CD4-positive, alpha-beta T cell treated with Interleukin-17A for 1 hour (primary cell): ENCODE data around the gene MCM9.
"Not testable (repeated sequence)": the region's sequence is repeated elsewhere in the genome, so short reads cannot be mapped to it uniquely, and the experiment has no call there.

ENCODE experiments used
- DNase-seq: peaks from one replicate; pipeline ENCODE4 v3.0.0-alpha.2; 2020

Gene MCM9

GRCh38 chr6:118893064-118893806 is 41.7 kb downstream of the MCM9 start:
- peak; percentile 82 for DNase-seq

- DNase-seq: peak; percentile 45
Observed at GRCh38 chr6:118892355-118892991, 42.5 kb downstream of the MCM9 start.

DNA sequence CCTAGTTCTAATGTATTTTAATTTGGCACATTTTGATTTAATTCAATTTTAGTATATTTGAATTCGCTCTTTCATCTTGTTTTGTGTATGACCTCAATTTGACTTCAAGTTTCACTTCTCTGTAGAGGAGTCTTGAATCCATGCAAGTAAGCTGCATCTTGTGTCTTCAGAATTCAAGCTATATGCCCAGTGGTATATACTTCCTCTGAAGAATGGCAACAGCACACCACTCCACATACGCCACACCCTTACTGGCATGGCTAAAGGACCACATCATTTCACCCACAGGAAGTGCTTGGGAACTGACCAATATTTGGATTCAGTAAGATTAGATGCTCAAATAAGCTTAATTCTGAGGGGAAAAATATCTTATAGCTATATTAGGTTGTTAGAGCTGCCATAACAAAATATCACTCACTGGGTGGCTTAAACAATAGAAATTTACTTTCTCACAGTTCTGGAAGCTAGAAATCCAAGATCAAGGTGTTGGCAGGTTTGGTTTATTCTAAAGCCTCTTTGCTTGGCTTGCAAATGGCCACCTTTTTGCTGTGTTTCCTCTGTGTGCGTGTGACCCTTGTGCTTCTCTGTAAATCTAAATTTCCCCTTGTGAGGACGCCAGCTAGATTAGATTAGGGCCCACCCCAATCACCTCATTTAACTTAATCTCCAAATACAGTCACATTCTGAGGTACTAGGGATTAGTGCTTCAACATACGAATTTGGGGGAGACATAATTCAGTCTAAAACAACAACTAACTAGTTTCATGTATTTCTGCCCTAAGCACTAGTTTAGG is 43.8 kb downstream of the MCM9 start:
- DNase-seq: peak; percentile 35

- DNase-seq: peak; percentile 30
Observed at GRCh38 chr6:118889163-118889562, 45.8 kb downstream of the MCM9 start.

DNA sequence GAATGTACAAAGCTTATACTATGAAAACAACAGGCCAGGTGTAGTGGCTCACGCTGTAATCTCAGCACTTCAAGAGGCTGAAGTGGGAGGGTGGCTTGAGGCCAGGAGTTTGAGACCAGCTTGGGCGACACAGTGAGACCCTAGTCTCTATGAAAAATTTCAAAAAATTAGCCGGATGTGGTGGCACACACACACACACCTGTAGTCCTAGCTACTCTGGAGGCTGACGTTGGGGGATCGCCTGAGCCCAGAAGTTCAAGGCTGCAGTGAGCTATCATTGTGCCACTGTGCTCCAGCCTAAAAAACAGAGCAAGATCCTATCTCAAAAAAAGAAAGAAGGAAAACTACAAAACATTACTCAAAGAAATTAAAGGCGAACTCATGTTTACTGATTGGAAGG is 48.3 kb downstream of the MCM9 start:
- DNase-seq: peak; percentile 15

DNA sequence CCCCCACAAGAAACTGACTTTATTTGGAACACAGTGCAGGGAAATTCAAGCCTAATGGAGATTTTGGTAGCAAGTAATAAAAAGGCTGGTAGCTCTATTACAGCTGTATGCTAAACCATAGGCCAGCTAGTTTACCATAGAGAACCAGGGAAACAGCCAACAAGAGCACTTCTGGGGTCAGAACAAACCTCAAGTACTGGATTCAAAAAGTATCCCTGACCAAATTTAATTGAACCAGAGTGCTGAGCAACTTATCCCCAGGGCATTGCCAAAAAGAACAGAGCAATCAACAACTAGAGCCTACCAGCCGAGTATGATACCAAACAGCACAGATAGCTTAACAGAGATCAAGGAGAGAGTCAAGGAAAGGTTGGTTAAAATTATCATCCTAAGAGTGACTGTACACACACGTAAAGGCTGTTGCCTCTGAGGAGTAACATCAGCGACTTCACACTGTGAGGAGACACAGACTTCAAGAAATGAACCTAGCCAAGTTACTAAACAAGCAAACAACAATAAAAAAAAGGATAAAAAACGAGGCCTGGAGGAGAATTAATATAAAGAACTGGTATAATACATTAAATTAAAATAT is 52.5 kb downstream of the MCM9 start:
- no peak for DNase-seq

GRCh38 chr6:118881440-118882313 is 53.3 kb downstream of the MCM9 start:
- DNase-seq: no peak

DNA sequence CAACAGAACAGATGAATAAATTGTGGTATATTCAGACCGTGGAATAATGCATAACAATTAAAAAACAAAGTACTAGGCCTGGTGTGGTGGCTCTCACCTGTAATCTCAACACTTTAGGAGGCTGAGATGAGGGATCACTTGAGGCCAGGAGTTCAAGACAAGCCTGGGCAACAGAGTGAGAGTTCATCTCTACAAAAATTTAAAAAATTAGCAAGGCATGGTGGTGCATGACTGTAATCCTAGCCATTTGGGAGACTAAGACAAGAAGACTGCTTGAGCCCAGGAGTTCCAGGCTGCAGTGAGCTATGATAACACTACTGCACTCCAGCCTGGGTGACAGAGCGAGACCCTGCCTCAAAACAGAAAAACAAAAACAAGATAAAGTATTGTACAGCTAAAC is 57.2 kb downstream of the MCM9 start:
- DNase-seq: no peak

DNA sequence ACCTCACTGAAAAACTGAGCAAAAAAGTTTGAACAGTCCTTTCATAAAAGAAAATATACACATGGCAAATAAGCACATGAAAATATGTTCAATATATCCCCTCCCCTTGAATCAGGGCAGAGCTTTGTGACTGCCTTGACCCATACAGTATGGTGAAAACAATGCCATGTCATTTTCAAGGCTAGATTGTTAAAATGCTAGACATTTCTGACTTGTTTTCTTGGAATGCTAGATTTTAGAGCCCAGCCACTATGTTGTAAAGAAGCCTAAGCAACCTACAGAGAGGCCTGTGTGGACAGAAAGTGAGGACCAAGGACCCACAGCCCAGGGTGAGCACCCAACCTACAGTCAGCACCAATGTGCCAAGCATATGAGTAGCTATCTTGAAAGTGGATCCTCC is 58.1 kb downstream of the MCM9 start:
- no peak for DNase-seq

GRCh38 chr6:118876198-118876597 is 58.8 kb downstream of the MCM9 start:
- DNase-seq: no peak

DNA sequence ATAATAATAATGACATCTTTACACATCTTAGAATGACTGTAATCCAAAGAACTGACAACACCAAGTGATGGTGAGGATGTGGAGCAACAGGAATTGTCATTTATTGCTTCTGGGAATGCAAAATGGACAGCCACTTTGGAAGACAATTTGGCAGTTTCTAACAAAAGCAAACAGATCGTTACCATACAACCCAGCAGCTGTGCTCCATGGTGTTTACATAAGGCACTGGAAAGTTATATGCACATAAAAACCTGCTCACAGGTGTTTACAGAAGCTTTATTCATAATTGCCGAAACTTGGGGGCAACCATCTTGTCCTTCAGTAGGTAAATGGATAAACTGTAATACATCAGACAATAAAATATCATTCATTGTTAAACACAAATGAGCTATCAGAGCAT is 59.3 kb downstream of the MCM9 start:
- DNase-seq: no peak

GRCh38 chr6:118873239-118873638 is 61.7 kb downstream of the MCM9 start:
- DNase-seq: no peak

DNA sequence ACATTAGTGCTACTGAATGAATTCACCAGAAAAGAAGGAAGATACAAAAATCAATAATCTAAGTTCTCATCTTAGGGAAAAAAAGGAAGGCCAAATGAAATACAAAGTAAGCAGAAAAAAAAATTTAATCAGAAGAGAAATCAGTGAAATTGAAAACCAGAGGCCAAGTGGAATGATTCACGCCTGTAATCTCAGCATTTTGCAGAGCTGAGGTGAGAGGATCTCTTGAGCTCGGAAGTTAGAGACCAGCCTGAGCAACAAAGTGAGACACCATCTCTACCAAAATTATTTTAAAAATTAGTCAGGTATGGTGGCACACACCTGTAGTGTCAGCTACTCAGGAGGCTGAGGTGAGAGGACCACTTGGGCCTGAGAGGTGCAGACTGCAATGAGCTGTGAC is 62.2 kb downstream of the MCM9 start:
- DNase-seq: no peak

DNA sequence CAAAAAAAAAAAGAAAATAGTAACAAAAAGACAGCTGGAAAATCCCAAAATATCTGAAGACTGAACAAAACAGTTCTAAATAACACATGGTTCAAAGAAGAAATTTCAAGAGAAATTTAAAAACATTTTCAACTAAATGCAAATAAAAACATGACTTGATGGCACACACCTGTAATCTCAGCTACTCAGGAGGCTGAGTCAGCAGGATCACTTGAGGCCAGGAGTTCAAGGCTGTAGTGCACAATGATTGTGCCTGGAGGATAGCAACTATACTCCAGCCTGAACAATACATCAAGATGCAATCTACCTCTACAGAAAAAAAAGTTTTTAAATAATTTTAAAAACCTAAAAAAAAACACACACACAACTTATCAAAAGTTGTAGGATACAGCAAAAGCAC is 62.6 kb downstream of the MCM9 start:
- DNase-seq: no peak

DNA sequence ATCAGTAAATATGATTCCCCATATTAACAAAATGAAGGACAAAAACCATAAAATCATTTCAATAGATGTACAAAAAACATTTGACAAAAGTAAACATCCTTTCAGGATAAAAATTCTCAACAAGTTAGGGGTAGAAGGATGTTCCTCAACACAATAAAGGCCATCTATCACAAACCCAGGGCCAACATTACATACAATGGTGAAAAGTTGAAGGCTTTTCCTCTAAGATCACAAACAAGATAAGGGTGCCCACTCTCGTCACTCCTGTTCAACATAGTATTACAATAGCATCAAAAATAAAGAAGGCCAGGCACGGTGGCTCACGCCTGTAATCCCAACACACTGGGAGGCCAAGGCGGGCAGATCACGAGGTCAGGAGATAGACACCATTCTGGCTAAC is 63.6 kb downstream of the MCM9 start:
- no peak for DNase-seq

DNA sequence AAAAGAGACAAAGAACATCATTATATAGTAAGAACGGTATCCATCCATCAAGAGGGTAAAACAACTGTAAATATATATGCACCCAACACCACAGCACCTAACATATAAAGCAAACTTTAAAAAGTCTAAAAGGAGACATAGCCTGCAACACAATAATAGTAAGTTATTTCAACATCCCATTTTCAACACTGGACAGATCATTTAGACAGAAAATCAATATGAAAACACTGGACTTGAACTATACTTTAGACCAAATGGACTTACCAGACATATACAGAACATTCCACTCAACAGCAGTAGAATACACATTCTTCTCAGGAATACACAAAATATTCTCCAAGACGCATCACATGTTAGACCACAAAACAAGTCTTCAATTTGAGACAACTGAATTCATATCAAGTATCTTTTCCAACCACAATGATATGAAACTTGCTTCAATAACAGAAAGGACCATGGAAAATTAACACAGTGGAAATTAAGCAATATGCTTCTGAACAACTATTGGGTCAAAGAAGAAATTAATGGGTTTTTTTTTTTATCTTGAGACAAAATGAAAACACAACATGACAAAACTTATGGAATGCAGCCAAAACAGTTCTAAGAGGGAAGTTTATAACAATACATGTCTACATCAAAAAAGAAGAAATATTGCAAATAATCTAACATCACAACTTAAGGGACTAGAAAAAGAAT is 64.9 kb downstream of the MCM9 start:
- DNase-seq: no peak

DNA sequence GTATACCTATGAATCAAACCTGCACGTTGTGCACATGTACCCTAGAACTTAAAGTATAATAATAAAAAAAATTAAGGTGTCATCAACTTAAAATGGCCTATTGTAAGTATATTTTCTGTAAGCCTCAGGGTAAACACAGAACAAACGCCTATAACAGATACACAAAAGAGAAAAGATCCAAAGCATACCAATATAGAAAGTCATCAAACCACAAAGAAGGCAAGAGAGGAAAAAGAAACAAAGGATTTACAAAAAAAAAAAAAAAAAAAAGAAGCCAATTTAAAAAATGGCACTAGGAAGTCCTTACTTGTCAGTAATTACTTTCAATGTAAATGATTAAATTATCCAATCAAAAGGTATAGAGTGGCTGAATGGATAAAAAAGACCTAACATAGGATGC is 65.6 kb downstream of the MCM9 start:
- DNase-seq: no peak

DNA sequence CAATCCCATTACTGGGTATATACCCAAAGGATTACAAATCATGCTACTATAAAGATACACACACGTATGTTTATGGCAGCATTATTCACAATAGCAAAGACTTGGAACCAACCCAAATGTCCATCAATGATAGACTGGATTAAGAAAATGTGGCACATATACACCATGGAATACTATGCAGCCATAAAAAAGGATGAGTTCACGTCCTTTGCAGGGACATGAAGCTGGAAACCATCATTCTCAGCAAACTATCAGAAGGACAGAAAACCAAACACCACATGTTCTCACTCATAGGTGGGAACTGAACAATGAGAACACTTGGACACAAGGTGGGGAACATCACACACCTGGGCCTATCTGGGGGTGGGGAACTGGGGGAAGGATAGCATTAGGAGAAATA is 66.1 kb downstream of the MCM9 start:
- not testable (repeated sequence) for DNase-seq

GRCh38 chr6:118867181-118867580 is 67.8 kb downstream of the MCM9 start:
- no peak for DNase-seq

DNA sequence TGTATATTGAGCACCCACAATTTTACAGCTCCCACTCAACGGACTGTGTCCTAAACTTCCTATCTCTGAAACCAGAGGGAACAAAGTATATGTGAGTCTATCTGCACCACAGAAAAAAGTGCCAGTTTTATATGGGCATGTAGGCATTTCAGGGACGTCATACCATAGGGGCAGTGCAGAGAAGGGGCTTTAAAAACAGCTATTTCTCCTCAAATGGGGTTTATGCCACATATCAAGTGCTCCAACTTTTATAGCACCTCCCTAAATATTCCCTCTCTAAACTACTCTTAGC is 69.9 kb downstream of the MCM9 start:
- no peak for DNase-seq

- no peak for DNase-seq
Observed at GRCh38 chr6:118864341-118865099, 70.4 kb downstream of the MCM9 start.
